GM12878 (cell line): Measurements from ENCODE around the gene GAGE10. TPM values are rescaled to one million over a fixed set of nuclear protein-coding genes. Genes with fewer than 3 reads are reported as not detected.
"Not testable (repeated sequence)": the region's sequence is repeated elsewhere in the genome, so short reads cannot be mapped to it uniquely, and the experiment has no call there.

ENCODE experiments used
- ATAC-seq: fragments of 200-7000 bp; cut with Tn5 transposase; 3 replicates; pipeline ENCODE4 v1.9.1; 2020; ENCODE audit warnings: mild to moderate bottlenecking, moderate library complexity
- BruUV-seq: library from RNA; stranded (reverse); fragments of 400-500 nt; replicated peaks from 2 replicates; lab custom pipeline; 2021; lab: Mats Ljungman, UMichigan
- CTCF ChIA-PET: fragments of 300-600 bp; sonication (Branson Sonifier 250); formaldehyde crosslinking; extraction: SDS; loops from one replicate; lab custom pipeline; 2021; ENCODE audit warnings: inconsistent platforms; lab: Yijun Ruan, JAX
- POLR2A ChIA-PET: fragments of 350-600 bp; formaldehyde crosslinking; extraction: SDS; loops from one replicate; lab custom pipeline; 2021; ENCODE audit warnings: inconsistent platforms; lab: Charles Lee
- RAD21 ChIA-PET: fragments of 300-600 bp; sonication (Branson Sonifier 250); formaldehyde crosslinking; loops from one replicate; lab custom pipeline; 2023; ENCODE audit warnings: antibody characterized with exemption; ENCODE audit not compliant: unreplicated experiment; lab: Charles Lee
- SMC1A ChIA-PET: fragments of 300-600 bp; sonication (Branson Sonifier 250); formaldehyde crosslinking; loops from one replicate; lab custom pipeline; 2023; ENCODE audit not compliant: unreplicated experiment, uncharacterized antibody; lab: Charles Lee
- DNase-seq: peaks from one replicate; pipeline ENCODE4 v3.0.0-alpha.2; 2011; ENCODE audit warnings: low read depth, low spot score
- FAIRE-seq: peaks from 3 replicates; lab custom pipeline; 2011; peaks lifted over from hg19 to GRCh38; lab: Jason Lieb, UNC
- H2AFZ ChIP-seq: 2 replicates; pipeline ENCODE4 v1.6.0; 2011; ENCODE audit warnings: low read depth, low read length, control low read depth; ENCODE audit not compliant: control insufficient read depth
- H3K27ac ChIP-seq: 2 replicates; pipeline ENCODE4 v1.5.1; 2011; ENCODE audit warnings: control low read depth; ENCODE audit not compliant: control insufficient read depth, insufficient read depth
- H3K27me3 ChIP-seq, 2 experiments: replicated peaks in 1 of 2; 2 replicates each; pipeline versions ENCODE4 v1.6.0 to v1.6.1; 2011; ENCODE audit warnings: low read length in 1 of 2; ENCODE audit not compliant: control insufficient read depth in 2 of 2, insufficient read depth in 2 of 2
- H3K36me3 ChIP-seq, 2 experiments: 2 replicates each; pipeline ENCODE4 v1.5.1; 2011; ENCODE audit warnings: low read length in 1 of 2; ENCODE audit not compliant: control insufficient read depth in 2 of 2, insufficient read depth in 2 of 2
- H3K4me1 ChIP-seq: 2 replicates; pipeline ENCODE4 v1.6.1; 2011; ENCODE audit warnings: mild to moderate bottlenecking, low read length, moderate library complexity, mixed read lengths; ENCODE audit not compliant: control insufficient read depth, insufficient read depth
- H3K4me2 ChIP-seq: 2 replicates; pipeline ENCODE4 v1.6.0; 2011; ENCODE audit warnings: control low read depth; ENCODE audit not compliant: control insufficient read depth, insufficient read depth
- H3K4me3 ChIP-seq: fragments of 200-600 bp; sonication (generic); 2 replicates; pipeline ENCODE4 v1.5.1; 2016
- H3K79me2 ChIP-seq: 2 replicates; pipeline ENCODE4 v1.6.0; 2011; ENCODE audit warnings: low read length; ENCODE audit not compliant: control insufficient read depth, insufficient read depth
- H3K9ac ChIP-seq: 2 replicates; pipeline ENCODE4 v1.8.0; 2011; ENCODE audit warnings: low read length, control low read depth, mixed read lengths; ENCODE audit not compliant: control insufficient read depth, insufficient read depth
- H3K9me3 ChIP-seq: replicated peaks from 3 replicates; pipeline ENCODE4 v1.5.1; 2011; ENCODE audit warnings: mild to moderate bottlenecking, low read length; ENCODE audit not compliant: control insufficient read depth, insufficient read depth
- H4K20me1 ChIP-seq: 2 replicates; pipeline ENCODE4 v1.6.0; 2011; ENCODE audit not compliant: control insufficient read depth, insufficient read depth
- WGBS: methylation state at CpG from one replicate; pipeline ENCODE4 v1.1.6; 2016; ENCODE audit warnings: low lambda C conversion rate; ENCODE audit not compliant: insufficient replicate concordance, insufficient coverage; ENCODE audit errors: missing lambda C conversion rate; 5-methylcytosine and 5-hydroxymethylcytosine counted together
- in situ Hi-C: fragments of 300-500 bp; cut with MboI; formaldehyde crosslinking; loops from 9 replicates; pipeline ENCODE4 v1.14.3; 2018; ENCODE audit warnings: mixed read lengths
- intact Hi-C: fragments of 100-400 bp; cut with micrococcal nuclease; formaldehyde crosslinking; loops from one replicate; pipeline ENCODE4 v1.14.2; 2022; ENCODE audit not compliant: unreplicated experiment
- polyA plus RNA-seq, 11 experiments: library from polyadenylated mRNA; depleted of rRNA in 4 of 11; unstranded in 6 of 11; stranded (reverse) in 5 of 11; fragments of >200 nt; fragmentation: Nextera tagmentation in 4 of 11; fragmentation: Illumina TruSeq in 1 of 11; extraction: Ambion mirVana in 4 of 11; extraction: Trizol in 1 of 11; gene quantifications; 1 replicate in 1 of 11; 2 replicates in 10 of 11; pipeline versions ENCODE4 v1.2.1 to v1.2.3, GENCODE V29; 2011 to 2016; ENCODE audit warnings: inconsistent platforms in 2 of 11, missing spikeins in 2 of 11, low read depth in 1 of 11
- total RNA-seq, 4 experiments: library from RNA; depleted of rRNA in 3 of 4; stranded (reverse); fragments of >200 nt in 3 of 4; fragmentation: Illumina TruSeq in 1 of 4; extraction: Trizol in 1 of 4; gene quantifications; 2 replicates each; pipeline versions ENCODE4 v1.2.1 to v1.2.3, GENCODE V29; 2013 to 2021

GAGE10 gene
- total and polyA plus RNA-seq, 10 of the 15 experiments (the other 5 are each of a cell fraction or from before 2014, with no cell fraction given): not detected

DNA sequence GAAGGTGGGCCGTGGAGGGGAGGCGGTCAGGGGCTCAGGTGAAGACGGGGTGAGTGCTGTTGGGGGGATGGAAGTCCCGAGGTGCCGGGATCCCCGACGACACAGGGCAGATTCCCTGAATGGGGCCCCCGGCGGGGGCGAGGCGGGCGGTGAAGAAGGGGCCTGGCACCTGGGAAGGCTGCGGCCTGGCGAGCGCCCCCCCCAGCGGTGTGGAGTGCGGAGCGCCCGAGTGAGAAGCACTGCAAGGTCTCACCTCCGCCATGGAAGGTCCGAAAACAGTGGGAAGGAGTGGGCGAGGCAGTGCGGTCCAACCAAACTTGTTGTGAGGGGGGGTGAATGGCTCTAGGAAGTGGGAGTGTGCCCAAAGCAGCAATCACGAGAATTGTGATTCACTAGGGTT, 38.0 kb downstream of the GAGE10 start:
- H2AFZ ChIP-seq, SMC1A ChIA-PET, H3K4me1 ChIP-seq, CTCF ChIA-PET, in situ Hi-C loops, BruUV-seq, H3K27ac ChIP-seq, H3K27me3 ChIP-seq, FAIRE-seq, H3K79me2 ChIP-seq, ATAC-seq, H3K4me2 ChIP-seq, H3K9ac ChIP-seq, DNase-seq, intact Hi-C loops, POLR2A ChIA-PET, H3K36me3 ChIP-seq, H4K20me1 ChIP-seq, H3K9me3 ChIP-seq, RAD21 ChIA-PET, H3K4me3 ChIP-seq: not testable (repeated sequence)
- 67% methylated on average over 17 of the region's 24 CpGs for WGBS

DNA sequence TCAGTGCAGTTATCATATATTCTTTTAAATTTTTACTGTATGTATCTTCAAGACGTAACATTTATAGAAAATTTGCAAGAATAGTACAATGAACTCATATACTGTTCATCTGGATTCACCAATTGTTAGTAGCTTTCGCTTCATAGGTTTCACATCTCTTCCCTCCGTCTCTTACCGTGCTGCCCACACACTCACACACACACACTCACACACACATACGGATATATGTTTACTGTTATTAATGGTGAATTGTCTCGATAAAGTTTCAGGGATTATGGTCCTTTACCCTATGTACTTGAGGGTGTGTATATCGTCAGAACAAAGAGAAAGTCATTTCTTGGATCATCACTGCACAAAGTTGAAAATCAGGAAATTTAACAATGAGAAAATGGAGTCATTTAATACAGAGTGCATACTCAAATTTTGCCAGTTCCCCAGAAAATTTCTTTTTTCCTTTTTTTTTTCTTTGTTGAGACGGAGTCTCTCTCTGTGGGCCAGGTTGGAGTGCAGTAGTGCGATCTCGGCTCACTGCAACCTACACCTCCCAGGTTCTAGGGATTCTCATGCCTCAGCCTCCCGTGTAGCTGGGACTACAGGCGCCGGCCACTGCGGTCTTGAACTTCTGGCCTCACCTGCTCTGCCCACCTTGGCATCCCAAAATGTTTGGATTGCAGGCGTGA, 41.2 kb downstream of the GAGE10 start:
- SMC1A ChIA-PET, H3K9me3 ChIP-seq, H3K36me3 ChIP-seq, BruUV-seq, H3K4me1 ChIP-seq, intact Hi-C loops, H3K27ac ChIP-seq, H3K4me2 ChIP-seq, DNase-seq, H3K9ac ChIP-seq, H3K4me3 ChIP-seq, RAD21 ChIA-PET, in situ Hi-C loops, H3K27me3 ChIP-seq, H3K79me2 ChIP-seq, FAIRE-seq, H4K20me1 ChIP-seq, H2AFZ ChIP-seq, CTCF ChIA-PET, POLR2A ChIA-PET, ATAC-seq: not testable (repeated sequence)
- 60% methylated on average over 14 of the region's 15 CpGs for WGBS

GRCh38 chrX:49345402-49345801, 42.0 kb downstream of the GAGE10 start:
- H3K79me2 ChIP-seq, in situ Hi-C loops, H4K20me1 ChIP-seq, H2AFZ ChIP-seq, BruUV-seq, POLR2A ChIA-PET, H3K4me3 ChIP-seq, FAIRE-seq, H3K27ac ChIP-seq, H3K4me1 ChIP-seq, intact Hi-C loops, H3K4me2 ChIP-seq, H3K36me3 ChIP-seq, ATAC-seq, SMC1A ChIA-PET, H3K27me3 ChIP-seq, H3K9me3 ChIP-seq, DNase-seq, H3K9ac ChIP-seq, RAD21 ChIA-PET, CTCF ChIA-PET: not testable (repeated sequence)
- WGBS: 38% methylated on average over 8 of the region's 10 CpGs

DNA sequence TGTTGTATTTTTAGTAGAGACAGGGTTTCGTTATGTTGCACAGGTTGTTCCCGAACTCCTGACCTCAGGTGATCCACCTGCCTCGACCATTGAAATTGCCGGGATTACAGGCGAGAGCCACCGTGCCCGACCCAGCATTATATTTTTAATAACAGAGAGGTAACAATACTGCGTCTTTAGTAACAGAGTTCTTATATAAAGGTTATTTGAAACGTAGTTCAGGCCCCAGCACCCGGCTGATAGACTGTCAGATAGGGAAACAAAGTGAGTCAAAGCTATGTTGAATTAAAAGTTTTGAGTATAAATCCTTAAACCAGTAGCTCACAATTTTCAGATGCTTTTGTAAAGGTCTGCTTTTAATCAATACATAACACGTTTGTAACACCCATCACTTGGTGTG, 42.7 kb downstream of the GAGE10 start:
- FAIRE-seq, intact Hi-C loops, SMC1A ChIA-PET, H3K27ac ChIP-seq, ATAC-seq, H4K20me1 ChIP-seq, H3K9ac ChIP-seq, H3K4me1 ChIP-seq, in situ Hi-C loops, CTCF ChIA-PET, H3K9me3 ChIP-seq, H3K79me2 ChIP-seq, DNase-seq, H3K4me3 ChIP-seq, POLR2A ChIA-PET, H3K4me2 ChIP-seq, H3K36me3 ChIP-seq, RAD21 ChIA-PET, BruUV-seq, H3K27me3 ChIP-seq, H2AFZ ChIP-seq: not testable (repeated sequence)
- 38% methylated on average over 10 of the region's 11 CpGs for WGBS
